KOPT-K1 (cell line): ENCODE data around the gene PARP2.

Experiments used
- H3K27ac ChIP-seq: fragments of 200-600 bp; sonication (generic); 2 replicates; pipeline ENCODE4 v1.5.1; 2016; ENCODE audit warnings: antibody characterized with exemption, mild to moderate bottlenecking, low read depth, low read length; ENCODE audit not compliant: poor library complexity, severe bottlenecking
- H3K36me3 ChIP-seq: fragments of 200-600 bp; sonication (generic); 2 replicates; pipeline ENCODE4 v1.5.1; 2017; ENCODE audit warnings: antibody characterized with exemption, mild to moderate bottlenecking, low read length, moderate library complexity; ENCODE audit not compliant: insufficient read depth
- H3K9me3 ChIP-seq: fragments of 200-600 bp; sonication (generic); 2 replicates; pipeline ENCODE4 v1.5.1; 2017; ENCODE audit warnings: antibody characterized with exemption, low read length, mild to moderate bottlenecking; ENCODE audit not compliant: insufficient read depth, poor library complexity, severe bottlenecking

Gene PARP2

GRCh38 chr14:20376071-20376588 lies 32.7 kb downstream of the PARP2 start:
- Histone ChIP-seq H3K36me3 (peaks cover 98% of the 10 kb centered on the region), H3K9me3 (no peaks in the 10 kb centered on the region), H3K27ac (no peak overlapping the region)

- Histone ChIP-seq H3K36me3 (peaks cover 98% of the 10 kb centered on the region), H3K27ac (no peak overlapping the region), H3K9me3 (no peaks in the 10 kb centered on the region)
Observed at GRCh38 chr14:20377171-20377570, 33.7 kb downstream of the PARP2 start.

GRCh38 chr14:20379743-20380142 lies 36.3 kb downstream of the PARP2 start:
- Histone ChIP-seq H3K9me3 (no peaks in the 10 kb centered on the region), H3K27ac (no peak overlapping the region), H3K36me3 (peaks cover 99% of the 10 kb centered on the region)

GRCh38 chr14:20380681-20381080 lies 37.2 kb downstream of the PARP2 start:
- H3K27ac ChIP-seq: no peak overlapping the region
- H3K36me3 ChIP-seq: peaks cover 98% of the 10 kb centered on the region

GRCh38 chr14:20381341-20381740 lies 37.9 kb downstream of the PARP2 start:
- Histone ChIP-seq H3K36me3 (peaks cover 98% of the 10 kb centered on the region), H3K27ac (no peak overlapping the region), H3K9me3 (no peaks in the 10 kb centered on the region)

More at GRCh38 chr14:20380681-20381080, 37.2 kb downstream of the PARP2 start:
- no peaks in the 10 kb centered on the region for H3K9me3 ChIP-seq

- H3K9me3 ChIP-seq: no peaks in the 10 kb centered on the region
- H3K27ac ChIP-seq: no peak overlapping the region
- peaks cover 98% of the 10 kb centered on the region for H3K36me3 ChIP-seq
Observed at GRCh38 chr14:20382526-20382925, 39.1 kb downstream of the PARP2 start.

- Histone ChIP-seq H3K9me3 (no peaks in the 10 kb centered on the region), H3K36me3 (peaks cover 98% of the 10 kb centered on the region), H3K27ac (no peak overlapping the region)
Observed at GRCh38 chr14:20383032-20383431, 39.6 kb downstream of the PARP2 start.

GRCh38 chr14:20383636-20384035 lies 40.2 kb downstream of the PARP2 start:
- H3K36me3 ChIP-seq: peaks cover 98% of the 10 kb centered on the region
- H3K9me3 ChIP-seq: no peaks in the 10 kb centered on the region
- no peak overlapping the region for H3K27ac ChIP-seq

- no peaks in the 10 kb centered on the region for H3K9me3 ChIP-seq
- H3K27ac ChIP-seq: no peak overlapping the region
- peaks cover 98% of the 10 kb centered on the region for H3K36me3 ChIP-seq
Observed at GRCh38 chr14:20384321-20384720, 40.9 kb downstream of the PARP2 start.

GRCh38 chr14:20384886-20385285 lies 41.5 kb downstream of the PARP2 start:
- Histone ChIP-seq H3K27ac (no peak overlapping the region), H3K9me3 (no peaks in the 10 kb centered on the region), H3K36me3 (peaks cover 97% of the 10 kb centered on the region)

GRCh38 chr14:20386276-20386855 lies 42.9 kb downstream of the PARP2 start:
- H3K27ac ChIP-seq: no peak overlapping the region
- no peaks in the 10 kb centered on the region for H3K9me3 ChIP-seq
- H3K36me3 ChIP-seq: peaks cover 96% of the 10 kb centered on the region

GRCh38 chr14:20387576-20387975 lies 44.1 kb downstream of the PARP2 start:
- Histone ChIP-seq H3K27ac (no peak overlapping the region), H3K9me3 (no peaks in the 10 kb centered on the region), H3K36me3 (peaks cover 96% of the 10 kb centered on the region)

GRCh38 chr14:20388159-20388558 lies 44.7 kb downstream of the PARP2 start:
- H3K9me3 ChIP-seq: no peaks in the 10 kb centered on the region
- H3K27ac ChIP-seq: no peak overlapping the region
- H3K36me3 ChIP-seq: peaks cover 92% of the 10 kb centered on the region

- no peak overlapping the region for H3K27ac ChIP-seq
- H3K9me3 ChIP-seq: no peaks in the 10 kb centered on the region
- peaks cover 94% of the 10 kb centered on the region for H3K36me3 ChIP-seq
Observed at GRCh38 chr14:20391505-20391904, 48.1 kb downstream of the PARP2 start.

- Histone ChIP-seq H3K27ac (no peak overlapping the region), H3K9me3 (no peaks in the 10 kb centered on the region), H3K36me3 (peaks cover 82% of the 10 kb centered on the region)
Observed at GRCh38 chr14:20397511-20397910, 54.1 kb downstream of the PARP2 start.

GRCh38 chr14:20400589-20400964 lies 57.1 kb downstream of the PARP2 start:
- Histone ChIP-seq H3K9me3 (no peaks in the 10 kb centered on the region), H3K27ac (no peak overlapping the region), H3K36me3 (peaks cover 86% of the 10 kb centered on the region)
